Neural cell (in vitro differentiated cells): ENCODE results near the gene YY1AP1. TPM values are rescaled to one million over a fixed set of nuclear protein-coding genes. Genes with fewer than 3 reads are reported as not detected.
"Not testable (repeated sequence)": the region's sequence is repeated elsewhere in the genome, so short reads cannot be mapped to it uniquely, and the experiment has no call there.

Experiments
- H2AFZ ChIP-seq: fragments of 200-600, 300-800 bp; sonication (generic), shearing (Covaris generic); 2 replicates; pipeline ENCODE4 v1.6.0; 2014; ENCODE audit warnings: low read depth, mild to moderate bottlenecking, antibody characterized with exemption, low read length, moderate library complexity
- H3F3A ChIP-seq: fragments of 200-600 bp; shearing (Covaris generic); 2 replicates; pipeline ENCODE4 v1.6.1; 2016; ENCODE audit warnings: mild to moderate bottlenecking, moderate library complexity, mixed read lengths, antibody characterized with exemption, low read length; ENCODE audit not compliant: insufficient read depth, poor library complexity, severe bottlenecking
- H3K27ac ChIP-seq: fragments of 200-600, 300-800 bp; sonication (generic), shearing (Covaris generic); 2 replicates; pipeline ENCODE4 v1.5.1; 2014; ENCODE audit warnings: mild to moderate bottlenecking, low read length, moderate library complexity
- H3K27me3 ChIP-seq: fragments of 300-800, 200-600 bp; sonication (generic), shearing (Covaris generic); 2 replicates; pipeline ENCODE4 v1.6.0; 2014; ENCODE audit warnings: mild to moderate bottlenecking, low read depth, low read length, moderate library complexity; ENCODE audit not compliant: insufficient read depth
- H3K36me3 ChIP-seq: fragments of 300-800, 200-600 bp; sonication (generic), shearing (Covaris generic); 2 replicates; pipeline ENCODE4 v1.5.1; 2014; ENCODE audit warnings: mild to moderate bottlenecking, antibody characterized with exemption, low read length, moderate library complexity; ENCODE audit not compliant: insufficient read depth
- H3K4me2 ChIP-seq: fragments of 300-800, 200-600 bp; sonication (generic), shearing (Covaris generic); 2 replicates; pipeline ENCODE4 v1.6.0; 2014; ENCODE audit warnings: mild to moderate bottlenecking, low read length
- H3K4me3 ChIP-seq: fragments of 300-800, 200-600 bp; sonication (generic), shearing (Covaris generic); 2 replicates; pipeline ENCODE4 v1.5.1; 2014; ENCODE audit warnings: mild to moderate bottlenecking, low read length, moderate library complexity
- H3K79me2 ChIP-seq: fragments of 200-600 bp; shearing (Covaris generic); replicated peaks from 2 replicates; pipeline ENCODE4 v1.6.0; 2014; ENCODE audit warnings: mild to moderate bottlenecking, low read length, moderate library complexity; ENCODE audit not compliant: insufficient read depth
- H3K9ac ChIP-seq: fragments of 300-800, 200-600 bp; sonication (generic), shearing (Covaris generic); 2 replicates; pipeline ENCODE4 v1.6.1; 2016; ENCODE audit warnings: mild to moderate bottlenecking, low read length, mixed read lengths
- H3K9me2 ChIP-seq: fragments of 200-600 bp; shearing (Covaris generic); 2 replicates; pipeline ENCODE4 v1.6.1; 2016; ENCODE audit warnings: mild to moderate bottlenecking, low read length, mixed read lengths; ENCODE audit not compliant: insufficient read depth
- H3K9me3 ChIP-seq: fragments of 200-600, 300-800 bp; sonication (generic), shearing (Covaris generic); 2 replicates; pipeline ENCODE4 v1.6.1; 2016; ENCODE audit warnings: mild to moderate bottlenecking, mixed run types, low read length, moderate library complexity, mixed read lengths
- H4K20me1 ChIP-seq: fragments of 200-600 bp; shearing (Covaris generic); 2 replicates; pipeline ENCODE4 v1.6.1; 2016; ENCODE audit warnings: mild to moderate bottlenecking, mixed run types; ENCODE audit not compliant: insufficient read depth
- EP300 ChIP-seq: fragments of 450-650 bp; conservative IDR thresholded peaks from 2 replicates; pipeline ENCODE4 v1.6.1; 2014; ENCODE audit warnings: antibody characterized with exemption, mild to moderate bottlenecking, moderate library complexity; ENCODE audit not compliant: poor library complexity, severe bottlenecking
- EZH2 ChIP-seq: fragments of 200-600, 300-800 bp; shearing (Covaris generic), sonication (generic); IDR thresholded peaks from 2 replicates; pipeline ENCODE4 v1.6.1; 2014; ENCODE audit warnings: antibody characterized with exemption, low read length, borderline replicate concordance, mild to moderate bottlenecking; ENCODE audit not compliant: insufficient read depth, poor library complexity, severe bottlenecking
- MXI1 ChIP-seq: fragments of 450-650 bp; conservative IDR thresholded peaks from 2 replicates; pipeline ENCODE4 v1.6.1; 2014; ENCODE audit warnings: antibody characterized with exemption, mild to moderate bottlenecking; ENCODE audit not compliant: poor library complexity, severe bottlenecking
- POLR2AphosphoS5 ChIP-seq: IDR thresholded peaks from 2 replicates; pipeline ENCODE4 v1.6.1; 2012
- RAD21 ChIP-seq: fragments of 450-650 bp; conservative IDR thresholded peaks from 2 replicates; pipeline ENCODE4 v1.6.1; 2014; ENCODE audit warnings: antibody characterized with exemption, mild to moderate bottlenecking, moderate library complexity
- REST ChIP-seq: IDR thresholded peaks from 2 replicates; pipeline ENCODE4 v1.6.1; 2012; ENCODE audit warnings: borderline replicate concordance
- SMC3 ChIP-seq: fragments of 450-650 bp; conservative IDR thresholded peaks from 2 replicates; pipeline ENCODE4 v1.6.1; 2014; ENCODE audit warnings: antibody characterized with exemption, mild to moderate bottlenecking, moderate library complexity; ENCODE audit not compliant: poor library complexity
- TAF1 ChIP-seq: IDR thresholded peaks from 2 replicates; pipeline ENCODE4 v1.6.1; 2012; ENCODE audit warnings: low read depth
- polyA plus RNA-seq: library from polyadenylated mRNA; depleted of rRNA; stranded (reverse); fragments of >200 nt; gene quantifications from 2 replicates; pipeline ENCODE4 v1.2.3, GENCODE V29; 2014
- TF ChIP-seq, protein P1 (sequence below): fragments of 450-650 bp; IDR thresholded peaks from 2 replicates; pipeline ENCODE4 v1.5.1; 2014; ENCODE audit warnings: antibody characterized with exemption, mild to moderate bottlenecking, moderate library complexity; ENCODE audit not compliant: poor library complexity, severe bottlenecking

Gene YY1AP1
- polyA plus RNA-seq, 1 donor from 2014 or later: 44.0 TPM

DNA sequence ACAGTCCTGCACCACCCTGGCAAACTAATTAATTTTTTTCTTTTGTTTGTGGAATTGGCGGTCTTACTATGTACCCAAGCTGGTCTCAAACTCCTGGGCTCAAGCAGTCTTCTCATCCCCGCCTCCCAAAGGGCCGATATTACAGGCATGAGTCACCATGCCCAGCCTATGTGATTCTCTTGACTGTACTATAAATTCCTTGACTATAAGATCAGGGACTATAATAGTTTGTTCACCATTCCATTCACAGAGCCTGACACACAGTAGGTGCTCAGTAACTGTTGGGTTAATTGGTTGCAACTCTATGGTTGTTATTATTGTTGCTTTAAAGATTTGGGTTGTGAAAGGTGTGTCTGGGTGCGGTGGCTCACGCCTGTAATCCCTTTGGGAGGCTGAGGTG lies 17.6 kb upstream of the YY1AP1 start:
- H3K9ac ChIP-seq: no peak overlapping the region
- H3K4me2 ChIP-seq: no peak overlapping the region
- H3K27ac ChIP-seq: no peak overlapping the region
- H3F3A ChIP-seq: no peaks in the 10 kb centered on the region
- TF ChIP-seq EP300 (no peak), SMC3 (no peak), EZH2 (no peak), RAD21 (no peak), POLR2AphosphoS5 (no peak), TAF1 (no peak), REST (no peak)
- TF ChIP-seq, protein P1, sequence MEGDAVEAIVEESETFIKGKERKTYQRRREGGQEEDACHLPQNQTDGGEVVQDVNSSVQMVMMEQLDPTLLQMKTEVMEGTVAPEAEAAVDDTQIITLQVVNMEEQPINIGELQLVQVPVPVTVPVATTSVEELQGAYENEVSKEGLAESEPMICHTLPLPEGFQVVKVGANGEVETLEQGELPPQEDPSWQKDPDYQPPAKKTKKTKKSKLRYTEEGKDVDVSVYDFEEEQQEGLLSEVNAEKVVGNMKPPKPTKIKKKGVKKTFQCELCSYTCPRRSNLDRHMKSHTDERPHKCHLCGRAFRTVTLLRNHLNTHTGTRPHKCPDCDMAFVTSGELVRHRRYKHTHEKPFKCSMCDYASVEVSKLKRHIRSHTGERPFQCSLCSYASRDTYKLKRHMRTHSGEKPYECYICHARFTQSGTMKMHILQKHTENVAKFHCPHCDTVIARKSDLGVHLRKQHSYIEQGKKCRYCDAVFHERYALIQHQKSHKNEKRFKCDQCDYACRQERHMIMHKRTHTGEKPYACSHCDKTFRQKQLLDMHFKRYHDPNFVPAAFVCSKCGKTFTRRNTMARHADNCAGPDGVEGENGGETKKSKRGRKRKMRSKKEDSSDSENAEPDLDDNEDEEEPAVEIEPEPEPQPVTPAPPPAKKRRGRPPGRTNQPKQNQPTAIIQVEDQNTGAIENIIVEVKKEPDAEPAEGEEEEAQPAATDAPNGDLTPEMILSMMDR: no peak
- no peaks in the 10 kb centered on the region for H3K36me3 ChIP-seq
- no peaks in the 10 kb centered on the region for H3K9me3 ChIP-seq
- no peaks in the 10 kb centered on the region for H3K27me3 ChIP-seq
- no peaks in the 10 kb centered on the region for H4K20me1 ChIP-seq
- H3K79me2 ChIP-seq: peaks cover 14% of the 10 kb centered on the region
- no peak overlapping the region for H2AFZ ChIP-seq
- no peak overlapping the region for H3K4me3 ChIP-seq
- no peaks in the 10 kb centered on the region for H3K9me2 ChIP-seq

DNA sequence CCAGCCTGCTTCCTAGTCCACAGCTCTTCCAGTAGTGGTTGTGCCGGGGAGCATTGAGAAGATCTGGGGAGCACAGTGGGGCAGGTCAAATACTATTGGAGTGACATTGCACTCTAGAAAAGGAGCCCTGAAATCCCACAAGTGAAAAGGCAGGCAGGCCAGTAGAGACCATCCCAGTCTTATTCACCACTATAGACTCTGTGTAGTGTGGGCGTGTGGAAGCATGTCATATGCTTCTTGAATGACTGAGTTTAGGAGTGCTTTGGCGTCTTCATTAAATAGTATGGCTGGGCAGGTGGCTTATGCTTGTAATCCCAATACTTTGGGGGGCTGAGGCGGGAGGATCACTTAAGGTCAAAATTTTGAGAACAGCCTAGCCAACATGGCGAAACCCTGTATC lies 15.8 kb upstream of the YY1AP1 start:
- not testable (repeated sequence) for H3K27ac ChIP-seq, H3F3A ChIP-seq, H4K20me1 ChIP-seq, H3K9me2 ChIP-seq, H3K9ac ChIP-seq, H3K9me3 ChIP-seq, H3K4me3 ChIP-seq, H3K27me3 ChIP-seq, H2AFZ ChIP-seq, H3K4me2 ChIP-seq, H3K36me3 ChIP-seq
- peaks cover 17% of the 10 kb centered on the region for H3K79me2 ChIP-seq

- Histone ChIP-seq H3K27ac (no peak overlapping the region), H3K79me2 (peaks cover 11% of the 10 kb centered on the region), H4K20me1 (no peaks in the 10 kb centered on the region), H2AFZ (no peak overlapping the region), H3K36me3 (no peaks in the 10 kb centered on the region), H3K9me3 (no peaks in the 10 kb centered on the region), H3K9ac (no peak overlapping the region), H3K4me2 (no peak overlapping the region), H3K4me3 (no peak overlapping the region), H3K9me2 (no peaks in the 10 kb centered on the region), H3F3A (no peaks in the 10 kb centered on the region), H3K27me3 (no peaks in the 10 kb centered on the region)
- TF ChIP-seq EZH2 (no peak), REST (no peak), TAF1 (no peak), POLR2AphosphoS5 (no peak), SMC3 (no peak), RAD21 (no peak), MXI1 (no peak), EP300 (no peak)
- TF ChIP-seq, protein P1: no peak
Observed at GRCh38 chr1:155703216-155703615, 14.6 kb upstream of the YY1AP1 start.
